Thymus (tissue), 11 donors: ENCODE results near the gene SCGB1C2. TPM values are rescaled to one million over a fixed set of nuclear protein-coding genes. Genes with fewer than 3 reads are reported as not detected.
"Not testable (repeated sequence)": the region's sequence is repeated elsewhere in the genome, so short reads cannot be mapped to it uniquely, and the experiment has no call there.

Experiments used
- DNase-seq, 9 donors: peaks; one replicate each; pipeline ENCODE4 v3.0.0-alpha.2; 2013; ENCODE audit warnings: low spot score in 9 of 9, low read depth in 6 of 9, missing footprints in 1 of 9
- H3K27ac ChIP-seq, 2 donors: one replicate each; pipeline ENCODE4 v1.5.1; 2013; ENCODE audit warnings: control low read depth in 1 of 2, low read depth in 1 of 2, low read length in 1 of 2, mild to moderate bottlenecking in 1 of 2, moderate library complexity in 1 of 2
- H3K27me3 ChIP-seq, 2 donors: one replicate each; pipeline ENCODE4 v1.5.1; 2013; ENCODE audit warnings: low read length in 1 of 2; ENCODE audit not compliant: control insufficient read depth in 2 of 2, insufficient read depth in 1 of 2
- H3K36me3 ChIP-seq, 2 donors: one replicate each; pipeline ENCODE4 v1.5.1; 2013; ENCODE audit warnings: low read length in 1 of 2, mild to moderate bottlenecking in 1 of 2, moderate library complexity in 1 of 2; ENCODE audit not compliant: control insufficient read depth in 2 of 2, insufficient read depth in 2 of 2
- H3K4me1 ChIP-seq, 2 donors: one replicate each; pipeline ENCODE4 v1.5.1; 2013; ENCODE audit warnings: low read length in 2 of 2; ENCODE audit not compliant: control insufficient read depth in 2 of 2, insufficient read depth in 2 of 2
- H3K4me3 ChIP-seq, 2 donors: one replicate each; pipeline ENCODE4 v1.5.1; 2013; ENCODE audit warnings: low read length in 2 of 2, control low read depth in 1 of 2, mild to moderate bottlenecking in 1 of 2
- H3K9me3 ChIP-seq, 2 donors: one replicate each; pipeline ENCODE4 v1.5.1; 2013; ENCODE audit warnings: low read length in 1 of 2, mild to moderate bottlenecking in 1 of 2; ENCODE audit not compliant: control insufficient read depth in 2 of 2, insufficient read depth in 1 of 2
- WGBS: extraction: QIAGEN DNeasy Blood & Tissue Kit; methylation state at CpG from one replicate; pipeline ENCODE4 v1.1.7; 2013; 5-methylcytosine and 5-hydroxymethylcytosine counted together
- polyA plus RNA-seq: library from polyadenylated mRNA; stranded (reverse); fragments of 200-250 nt; gene quantifications from one replicate; pipeline ENCODE4 v1.2.3, GENCODE V29; 2013
- total RNA-seq: library from RNA; stranded (reverse); fragments of 120-200 nt; gene quantifications from one replicate; pipeline ENCODE4 v1.2.4, GENCODE V29; 2013
- donor health status: healthy.

SCGB1C2 gene
- total and polyA plus RNA-seq, 2 donors: 0.50 TPM; not detected in 1

DNA sequence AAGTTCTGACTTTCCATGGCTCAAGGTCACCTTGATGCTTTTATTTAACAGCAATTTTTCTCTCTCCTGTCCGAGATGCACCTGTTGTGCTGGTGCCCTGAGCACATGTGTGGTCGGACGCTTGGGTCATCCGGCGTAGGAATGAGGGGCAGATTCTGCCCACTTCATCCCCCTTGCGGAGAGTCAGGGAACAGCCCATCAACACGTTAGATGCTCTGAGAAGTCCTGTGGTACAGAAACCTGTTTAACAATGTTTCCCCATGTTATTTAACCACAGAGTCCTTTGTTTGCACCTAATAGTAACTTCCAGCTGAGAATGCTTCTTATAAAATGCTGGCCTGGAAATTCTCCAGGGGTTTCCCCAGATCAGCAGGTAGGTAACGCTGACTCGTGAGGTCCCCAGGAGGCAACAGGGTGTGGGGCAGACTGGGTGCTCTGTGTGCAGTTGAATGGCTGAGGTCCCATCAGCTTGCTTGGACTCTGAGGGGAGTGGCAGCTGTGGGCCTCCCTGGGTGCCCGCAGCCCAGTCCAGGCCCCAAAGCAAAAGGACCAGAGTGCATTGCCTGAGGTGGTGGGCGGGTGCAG lies 26.2 kb downstream of the SCGB1C2 start:
- 89% methylated on average over 11 of the region's 11 CpGs for WGBS
- no peak for DNase-seq
- Histone ChIP-seq H3K36me3 (no peaks in the 10 kb centered on the region), H3K9me3 (no peaks in the 10 kb centered on the region), H3K4me1 (no peaks in the 10 kb centered on the region), H3K4me3 (no peak overlapping the region), H3K27me3 (no peaks in the 10 kb centered on the region), H3K27ac (no peak overlapping the region)

DNA sequence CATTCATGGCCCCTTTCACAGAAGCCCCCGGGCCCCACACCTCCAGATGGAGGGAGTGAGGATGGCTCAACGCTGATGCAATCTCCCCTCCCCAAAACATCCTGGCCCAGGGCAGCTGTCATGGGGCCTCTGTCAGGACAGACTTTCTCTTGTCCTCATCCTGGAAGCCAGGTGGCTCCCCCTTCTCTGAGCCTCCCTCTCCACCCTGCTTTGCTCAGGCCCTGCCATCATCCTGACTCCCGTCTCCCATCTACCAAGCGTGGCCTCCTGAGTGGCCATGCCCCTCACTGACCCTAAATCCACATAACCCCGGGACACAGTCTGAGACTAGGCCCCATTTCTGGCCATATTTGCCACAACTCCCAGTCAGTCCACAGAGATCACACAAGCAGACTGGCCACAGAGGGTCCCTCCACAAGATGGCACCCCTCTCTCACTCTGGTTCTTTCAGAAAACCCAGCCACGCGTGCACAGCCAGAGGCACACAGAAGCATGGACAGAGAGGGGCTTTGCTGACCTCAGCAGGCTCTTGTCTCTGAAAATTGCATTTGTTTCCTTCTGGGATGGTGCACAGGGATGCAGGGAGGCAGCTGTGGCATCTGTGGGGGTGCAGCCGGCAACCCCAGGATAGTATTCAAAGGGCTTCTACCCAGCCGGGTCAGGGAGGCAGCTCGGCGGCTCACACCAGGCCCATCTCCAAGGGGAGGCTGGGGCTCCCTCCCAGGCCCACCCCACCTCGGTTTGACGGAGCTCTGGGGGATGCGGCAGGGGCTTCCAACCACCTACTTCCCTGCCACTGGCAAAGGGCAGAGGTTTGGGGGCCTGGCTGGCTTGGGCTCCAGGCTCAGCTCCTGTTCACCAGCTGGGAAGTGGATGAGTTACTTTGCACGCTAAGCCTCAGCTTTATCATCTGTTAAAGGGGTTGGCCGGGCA lies 27.2 kb downstream of the SCGB1C2 start:
- Histone ChIP-seq H3K4me3 (no peak overlapping the region), H3K9me3 (no peaks in the 10 kb centered on the region), H3K27me3 (no peaks in the 10 kb centered on the region), H3K4me1 (no peaks in the 10 kb centered on the region), H3K27ac (no peak overlapping the region), H3K36me3 (no peaks in the 10 kb centered on the region)
- 81% methylated on average over 16 of the region's 16 CpGs for whole genome bisulfite sequencing
- DNase-seq: peak in 2 of 9 donors; percentile 15 to 27

DNA sequence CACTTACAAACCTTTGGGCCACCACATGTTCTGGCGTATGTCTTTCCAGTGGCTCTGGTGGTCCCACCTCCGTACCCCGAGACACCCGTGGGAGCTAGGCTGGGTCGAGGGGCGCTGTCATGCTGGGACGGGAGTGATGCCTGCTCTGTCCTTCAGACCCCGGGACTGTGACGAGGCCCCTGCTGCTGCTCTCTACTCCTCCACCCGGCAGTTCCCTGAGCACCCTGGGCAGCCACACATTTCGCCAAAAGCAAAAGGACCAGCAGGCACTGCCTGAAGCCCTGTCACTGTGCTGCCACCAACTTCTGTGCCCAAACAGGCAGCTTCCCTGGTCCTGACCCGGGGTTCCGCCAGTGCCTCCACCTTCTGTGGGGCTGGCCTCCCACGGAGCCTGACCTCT lies 28.6 kb downstream of the SCGB1C2 start:
- Histone ChIP-seq H3K27me3 (no peaks in the 10 kb centered on the region), H3K9me3 (no peaks in the 10 kb centered on the region), H3K4me3 (no peak overlapping the region), H3K4me1 (no peaks in the 10 kb centered on the region), H3K36me3 (no peaks in the 10 kb centered on the region), H3K27ac (no peak overlapping the region)
- WGBS: 94% methylated on average over 14 of the region's 14 CpGs
- no peak for DNase-seq

DNA sequence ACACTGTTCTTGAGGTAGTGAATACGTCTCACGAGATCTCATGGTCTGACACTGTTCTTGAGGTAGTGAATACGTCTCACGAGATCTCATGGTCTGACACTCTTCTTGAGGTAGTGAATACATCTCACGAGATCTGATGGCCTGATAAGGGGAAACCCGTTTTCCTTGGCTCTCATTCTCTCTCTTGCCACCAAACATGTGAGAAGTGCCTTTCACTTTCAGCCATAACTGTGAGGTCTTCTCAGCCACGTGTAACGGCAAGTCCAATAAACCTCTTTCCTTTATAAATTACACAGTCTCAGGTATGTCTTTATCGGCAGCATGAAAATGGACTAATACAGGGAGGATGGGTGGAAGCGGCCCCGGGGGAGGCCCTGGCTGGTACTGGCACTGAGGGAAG lies 31.2 kb downstream of the SCGB1C2 start:
- H3K9me3 ChIP-seq, H3K4me1 ChIP-seq, DNase-seq, H3K27me3 ChIP-seq, H3K4me3 ChIP-seq, H3K27ac ChIP-seq, H3K36me3 ChIP-seq: not testable (repeated sequence)
- 79% methylated on average over 9 of the region's 11 CpGs for WGBS

DNA sequence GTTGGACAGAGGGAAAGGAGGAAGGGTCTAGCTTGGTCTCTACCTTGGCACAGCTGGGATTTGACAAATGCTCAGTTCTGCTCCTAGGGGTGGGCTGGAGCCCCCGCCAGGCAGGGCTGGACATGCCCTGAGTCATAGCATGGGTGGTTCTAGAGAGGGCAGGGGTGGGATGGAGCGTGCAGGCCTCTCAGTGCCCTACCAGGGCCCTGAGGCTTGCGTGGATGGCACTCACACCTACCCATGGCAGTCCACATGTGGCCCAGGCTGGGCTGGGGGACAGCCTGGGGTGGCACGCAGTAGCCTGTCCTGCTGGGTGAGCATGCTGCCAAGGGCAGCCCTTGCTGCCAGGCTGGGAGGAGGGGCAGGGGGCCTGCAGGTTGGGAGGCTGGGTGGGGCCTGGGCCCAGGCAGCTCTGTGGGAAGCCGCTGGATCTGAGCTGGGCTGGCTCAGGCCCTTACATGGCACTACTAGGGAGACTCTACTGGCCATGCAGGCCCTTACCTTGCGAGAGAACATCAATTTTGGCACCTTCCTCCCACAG lies 32.8 kb downstream of the SCGB1C2 start:
- Histone ChIP-seq H3K27ac (no peak overlapping the region), H3K4me3 (no peak overlapping the region), H3K9me3 (no peaks in the 10 kb centered on the region), H3K4me1 (no peaks in the 10 kb centered on the region), H3K36me3 (no peaks in the 10 kb centered on the region), H3K27me3 (no peaks in the 10 kb centered on the region)
- 95% methylated on average over 6 of the region's 6 CpGs for WGBS
- no peak for DNase-seq

DNA sequence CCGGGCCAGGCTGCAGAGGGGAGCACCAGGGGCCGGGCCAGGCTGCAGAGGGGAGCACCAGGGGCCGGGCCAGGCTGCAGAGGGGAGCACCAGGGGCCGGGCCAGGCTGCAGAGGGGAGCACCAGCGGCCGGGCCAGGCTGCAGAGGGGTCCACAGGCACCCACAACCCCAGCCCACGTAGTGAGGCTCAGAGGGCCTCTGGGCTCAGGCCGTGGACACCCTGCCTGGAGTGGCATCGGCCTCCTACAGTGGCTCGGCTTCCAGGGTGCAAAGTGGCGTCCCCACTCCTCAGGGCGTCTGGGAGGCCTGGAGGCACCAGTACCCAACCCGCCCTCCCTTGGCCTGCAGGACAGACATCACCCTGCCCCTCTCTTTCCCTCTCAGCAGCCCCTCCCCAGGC lies 34.5 kb downstream of the SCGB1C2 start:
- WGBS: 97% methylated on average over 12 of the region's 13 CpGs
- Histone ChIP-seq H3K27me3 (peaks cover 0 to 3% of the 10 kb centered on the region in 2 donors), H3K9me3 (no peaks in the 10 kb centered on the region), H3K27ac (no peak overlapping the region), H3K4me1 (no peaks in the 10 kb centered on the region), H3K4me3 (no peak overlapping the region), H3K36me3 (no peaks in the 10 kb centered on the region)
- no peak for DNase-seq

DNA sequence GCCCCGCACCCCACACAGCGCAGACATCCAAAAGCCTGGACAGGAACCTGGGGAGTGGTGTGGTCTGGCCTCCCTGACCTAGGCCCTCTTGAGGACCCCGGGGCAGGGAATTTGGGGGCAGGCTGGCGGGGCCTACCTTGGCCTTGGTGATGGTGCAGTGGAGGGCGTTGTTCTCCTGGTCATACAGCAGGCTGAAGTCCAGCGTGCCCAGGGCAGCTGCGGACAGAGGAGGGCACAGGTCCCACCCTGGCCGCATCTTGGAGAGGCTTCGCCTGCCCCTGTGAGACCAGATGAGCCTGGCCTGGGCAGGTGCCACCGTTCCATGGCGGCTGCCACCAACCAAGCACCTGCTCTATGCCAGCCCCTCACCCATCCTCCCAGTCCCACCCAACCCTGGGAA lies 35.0 kb downstream of the SCGB1C2 start:
- Histone ChIP-seq H3K27ac (no peak overlapping the region), H3K9me3 (no peaks in the 10 kb centered on the region), H3K4me1 (no peaks in the 10 kb centered on the region), H3K4me3 (no peak overlapping the region), H3K36me3 (no peaks in the 10 kb centered on the region), H3K27me3 (peaks cover 0 to 4% of the 10 kb centered on the region in 2 donors)
- no peak for DNase-seq
- WGBS: 91% methylated on average over 11 of the region's 11 CpGs

DNA sequence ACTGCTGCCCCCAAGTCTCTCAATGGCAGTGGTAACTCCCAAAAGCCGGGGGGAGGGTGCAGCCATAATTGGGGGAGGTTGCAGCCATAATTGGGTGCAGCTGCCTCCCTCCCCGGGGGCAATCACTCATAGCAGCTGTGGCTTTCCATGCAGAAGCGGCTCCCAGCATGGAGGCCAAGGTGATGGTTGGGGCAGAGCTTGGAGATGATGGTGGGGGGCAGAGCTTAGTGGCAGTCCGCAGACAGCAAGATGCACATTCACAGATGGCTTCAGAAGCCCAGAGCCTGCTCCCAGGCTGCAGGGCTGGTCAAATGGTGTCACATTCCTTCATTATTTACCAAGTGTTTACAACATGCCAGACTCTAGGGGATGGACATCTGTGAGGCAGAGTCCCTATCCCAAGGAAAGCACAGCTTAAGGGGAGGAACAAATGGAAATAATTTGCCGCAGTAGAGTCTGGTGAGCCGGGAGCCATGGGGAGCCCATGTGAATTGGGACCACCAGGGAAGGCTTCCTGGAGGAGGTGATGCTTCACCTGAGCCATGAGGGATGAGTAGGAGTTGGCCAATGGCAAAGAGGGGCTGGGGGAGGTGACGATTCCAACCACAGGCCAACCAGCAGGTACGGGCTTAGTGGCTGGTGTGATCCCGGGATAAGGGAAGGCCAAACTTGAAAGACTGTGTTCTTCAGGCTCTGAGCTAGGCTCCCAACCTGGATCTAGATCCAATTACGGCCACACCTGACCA lies 36.0 kb downstream of the SCGB1C2 start:
- DNase-seq: no peak
- no peak overlapping the region for H3K27ac ChIP-seq
- H3K4me3 ChIP-seq: no peak overlapping the region
- H3K27me3 ChIP-seq: peaks cover 0 to 14% of the 10 kb centered on the region in 2 donors
- H3K4me1 ChIP-seq: no peaks in the 10 kb centered on the region
- H3K36me3 ChIP-seq: no peaks in the 10 kb centered on the region
- H3K9me3 ChIP-seq: no peaks in the 10 kb centered on the region
- WGBS: 91% methylated on average over 10 of the region's 10 CpGs

DNA sequence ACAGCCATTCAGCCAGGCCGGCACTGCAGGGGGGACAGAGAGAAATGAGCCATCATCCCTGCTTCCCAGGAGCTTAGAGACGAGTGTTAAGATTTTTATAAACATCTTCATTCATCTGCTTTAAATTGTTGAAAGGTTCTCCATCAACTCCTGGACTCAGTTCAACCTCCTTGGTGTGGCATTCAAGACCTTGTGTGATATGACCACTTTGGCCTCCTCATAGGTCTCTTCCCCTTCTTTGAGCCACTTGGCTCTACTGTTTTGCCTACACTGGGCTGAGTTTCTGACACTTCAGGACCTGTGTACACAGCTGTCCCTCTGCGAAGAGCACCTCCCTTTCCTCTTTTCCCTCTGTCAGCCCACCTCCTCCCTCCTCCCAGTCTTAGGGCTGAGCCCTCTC lies 39.8 kb downstream of the SCGB1C2 start:
- DNase-seq: no peak
- no peak overlapping the region for H3K27ac ChIP-seq
- no peaks in the 10 kb centered on the region for H3K36me3 ChIP-seq
- peaks cover 35 to 44% of the 10 kb centered on the region in 2 donors for H3K27me3 ChIP-seq
- H3K4me3 ChIP-seq: no peak overlapping the region
- H3K9me3 ChIP-seq: no peaks in the 10 kb centered on the region
- 85% methylated on average over 3 of the region's 3 CpGs for WGBS
- peaks cover 0 to 2% of the 10 kb centered on the region in 2 donors for H3K4me1 ChIP-seq
